Measurements from ENCODE around the gene ATP6V0A1.

Gene ATP6V0A1

GRCh38 chr17:42423766-42424165, 34.9 kb upstream of the ATP6V0A1 start:
- DNase-seq (ENCODE audit: extremely low read depth, low read depth) = no peak
- no peak for TF ChIP-seq CTCF (IDR thresholded peaks at IDR 0.05; ENCODE audit: low read depth, low read length, missing control alignments)
- peak overlapping the region; percentile 82 for H3K4me3 ChIP-seq (replicated peaks; ENCODE audit: low read depth, low read length)

DNA sequence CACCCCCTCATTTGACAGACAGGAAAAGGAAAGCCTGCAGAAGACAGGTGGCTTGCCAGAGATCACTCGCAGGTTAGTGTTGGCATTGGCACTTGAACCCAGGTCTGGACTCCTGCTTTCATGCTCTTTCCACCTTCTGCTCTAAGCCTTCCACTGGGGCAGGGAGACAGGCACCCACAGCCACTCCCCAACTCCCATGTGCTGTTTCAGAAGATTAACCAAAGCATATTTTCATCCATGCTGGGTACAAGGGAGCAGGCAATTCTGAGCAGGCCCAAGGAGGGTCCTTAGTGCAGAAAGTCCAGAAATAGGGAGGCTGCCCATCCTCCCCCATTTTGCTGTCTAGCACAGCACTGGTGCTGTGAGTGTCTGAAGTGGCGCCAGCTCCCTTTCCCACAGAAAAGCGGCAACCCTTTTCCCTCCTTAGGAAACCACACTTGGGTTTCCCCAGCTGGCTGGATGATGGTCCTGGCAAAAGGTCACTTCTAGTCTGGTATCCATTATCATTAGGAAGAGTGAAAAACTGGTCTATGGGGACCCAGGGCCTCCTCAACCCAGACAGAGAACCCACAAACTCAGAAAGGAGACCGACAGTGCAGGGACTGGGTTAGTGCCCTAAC, 33.6 kb upstream of the ATP6V0A1 start:
- TF ChIP-seq CTCF (IDR thresholded peaks at IDR 0.05; ENCODE audit: low read depth, low read length, missing control alignments) = no peak
- no peak overlapping the region for H3K4me3 ChIP-seq (replicated peaks; ENCODE audit: low read depth, low read length)
- DNase-seq (ENCODE audit: extremely low read depth, low read depth) = no peak

- peak; percentile 78 for TF ChIP-seq CTCF (IDR thresholded peaks at IDR 0.05; ENCODE audit: low read depth, low read length, missing control alignments)
- no peak overlapping the region for H3K4me3 ChIP-seq (replicated peaks; ENCODE audit: low read depth, low read length)
- peak; percentile 93 for DNase-seq (ENCODE audit: extremely low read depth, low read depth)
Measured at GRCh38 chr17:42428141-42428944, 30.3 kb upstream of the ATP6V0A1 start.

DNA sequence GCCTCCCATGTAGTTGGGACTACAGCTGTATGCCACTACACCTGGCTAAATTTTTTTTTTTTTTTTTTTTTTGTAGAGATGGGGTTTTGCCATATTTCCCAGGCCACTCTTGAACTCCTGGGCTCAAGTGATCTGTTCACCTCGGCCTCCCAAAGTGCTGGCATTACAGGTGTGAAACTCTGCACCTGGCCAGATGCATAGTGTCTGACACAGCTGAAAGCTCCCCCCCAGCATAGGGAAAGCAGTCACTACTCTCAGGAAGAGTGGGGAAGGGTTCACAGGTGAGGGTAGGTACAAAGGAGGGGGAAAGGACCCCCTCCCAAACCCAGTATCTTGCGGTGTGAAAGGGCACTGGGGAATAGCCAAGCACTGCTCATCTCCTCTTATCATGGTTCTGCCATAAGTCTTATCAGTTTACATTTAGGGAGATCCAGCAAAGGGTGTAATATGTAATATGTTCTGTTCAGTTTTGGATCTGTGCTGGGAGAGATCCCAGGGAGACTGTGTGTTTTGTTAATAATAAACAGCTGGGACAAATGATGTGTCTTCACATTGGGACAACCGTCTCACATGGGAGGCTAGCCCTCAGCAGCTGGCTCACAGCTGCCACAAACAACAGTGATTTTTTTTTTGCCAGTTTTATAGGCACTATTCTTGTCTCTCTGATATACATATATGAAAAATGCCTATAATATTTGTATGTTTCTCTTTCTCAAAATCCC, 28.8 kb upstream of the ATP6V0A1 start:
- DNase-seq (ENCODE audit: extremely low read depth, low read depth) = no peak
- H3K4me3 ChIP-seq (replicated peaks; ENCODE audit: low read depth, low read length) = no peak overlapping the region
- TF ChIP-seq CTCF (IDR thresholded peaks at IDR 0.05; ENCODE audit: low read depth, low read length, missing control alignments) = no peak

GRCh38 chr17:42431758-42432161, 26.9 kb upstream of the ATP6V0A1 start:
- TF ChIP-seq CTCF (IDR thresholded peaks at IDR 0.05; ENCODE audit: low read depth, low read length, missing control alignments) = no peak
- no peak for DNase-seq (ENCODE audit: extremely low read depth, low read depth)
- no peak overlapping the region for H3K4me3 ChIP-seq (replicated peaks; ENCODE audit: low read depth, low read length)

DNA sequence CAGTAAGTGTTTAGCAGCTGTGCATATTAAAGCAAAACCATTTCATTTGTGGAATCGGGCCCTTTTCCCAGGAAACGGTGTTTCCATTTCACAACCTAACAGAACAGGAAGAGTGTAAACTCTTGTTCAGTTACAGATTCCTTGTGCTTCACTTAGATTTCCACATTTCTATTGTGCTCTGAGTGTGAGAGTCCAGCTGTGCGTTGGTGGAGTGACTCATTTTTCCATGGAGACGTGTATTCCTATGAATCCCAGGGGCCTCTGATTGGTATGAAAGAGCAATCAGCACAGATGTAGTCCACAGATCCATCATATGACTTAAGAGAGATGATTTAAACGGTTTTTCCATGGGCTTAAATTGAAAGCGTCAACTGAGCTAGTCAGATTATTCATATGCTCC, 22.3 kb upstream of the ATP6V0A1 start:
- no peak for TF ChIP-seq CTCF (IDR thresholded peaks at IDR 0.05; ENCODE audit: low read depth, low read length, missing control alignments)
- DNase-seq (ENCODE audit: extremely low read depth, low read depth) = peak; percentile 82
- no peak overlapping the region for H3K4me3 ChIP-seq (replicated peaks; ENCODE audit: low read depth, low read length)
